ENCODE measurements around the gene SCFD1.
"Not testable (repeated sequence)": the region's sequence is repeated elsewhere in the genome, so short reads cannot be mapped to it uniquely, and the experiment has no call there.

Gene SCFD1

GRCh38 chr14:30597504-30597903 lies 24.6 kb upstream of the SCFD1 start:
- DNase-seq (ENCODE audit: insufficient read length, low spot score) (no peak), FAIRE-seq (no peak)
- TF ChIP-seq POLR2A (IDR thresholded peaks at IDR 0.05; ENCODE audit: low read depth, low read length), result no peak

GRCh38 chr14:30600922-30601918 lies 20.9 kb upstream of the SCFD1 start:
- DNase-seq (ENCODE audit: insufficient read length, low spot score) (no peak), FAIRE-seq (no peak)
- no peak for TF ChIP-seq POLR2A (IDR thresholded peaks at IDR 0.05; ENCODE audit: low read depth, low read length)

- DNase-seq (ENCODE audit: insufficient read length, low spot score) (no peak), FAIRE-seq (no peak)
- TF ChIP-seq POLR2A (IDR thresholded peaks at IDR 0.05; ENCODE audit: low read depth, low read length), result no peak
Measured at GRCh38 chr14:30603402-30603801, 18.7 kb upstream of the SCFD1 start.

- FAIRE-seq; DNase-seq (ENCODE audit: insufficient read length, low spot score): not testable (repeated sequence)
Measured at GRCh38 chr14:30604696-30605095, 17.4 kb upstream of the SCFD1 start.

- TF ChIP-seq POLR2A (IDR thresholded peaks at IDR 0.05; ENCODE audit: low read depth, low read length), result no peak
- FAIRE-seq (no peak), DNase-seq (ENCODE audit: insufficient read length, low spot score) (no peak)
Measured at GRCh38 chr14:30607156-30607780, 14.9 kb upstream of the SCFD1 start.

- DNase-seq (ENCODE audit: insufficient read length, low spot score) (no peak), FAIRE-seq (peak; percentile 66)
Measured at GRCh38 chr14:30608533-30609006, 13.5 kb upstream of the SCFD1 start.

GRCh38 chr14:30610787-30611343 lies 11.3 kb upstream of the SCFD1 start:
- peak; percentile 48 for FAIRE-seq
- DNase-seq (ENCODE audit: insufficient read length, low spot score), result no peak

More at GRCh38 chr14:30608533-30609006, 13.5 kb upstream of the SCFD1 start:
- no peak for TF ChIP-seq POLR2A (IDR thresholded peaks at IDR 0.05; ENCODE audit: low read depth, low read length)

GRCh38 chr14:30614155-30614554 lies 8.0 kb upstream of the SCFD1 start:
- no peak for FAIRE-seq
- DNase-seq (ENCODE audit: insufficient read length, low spot score), result no peak
- TF ChIP-seq POLR2A (IDR thresholded peaks at IDR 0.05; ENCODE audit: low read depth, low read length), result no peak

More at GRCh38 chr14:30610787-30611343, 11.3 kb upstream of the SCFD1 start:
- no peak for TF ChIP-seq POLR2A (IDR thresholded peaks at IDR 0.05; ENCODE audit: low read depth, low read length)

- TF ChIP-seq POLR2A (IDR thresholded peaks at IDR 0.05; ENCODE audit: low read depth, low read length), result no peak
- peak; percentile 64 for FAIRE-seq
- DNase-seq (ENCODE audit: insufficient read length, low spot score), result peak; percentile 2
Measured at GRCh38 chr14:30620178-30620577, 1.9 kb upstream of the SCFD1 start.

GRCh38 chr14:30621354-30621939 lies 672 bp upstream of the SCFD1 start:
- DNase-seq (ENCODE audit: insufficient read length, low spot score), result no peak
- TF ChIP-seq POLR2A (IDR thresholded peaks at IDR 0.05; ENCODE audit: low read depth, low read length), result no peak
- no peak for FAIRE-seq

GRCh38 chr14:30623412-30624131 lies 1.5 kb downstream of the SCFD1 start:
- FAIRE-seq, result no peak
- DNase-seq (ENCODE audit: insufficient read length, low spot score), result no peak
- TF ChIP-seq POLR2A (IDR thresholded peaks at IDR 0.05; ENCODE audit: low read depth, low read length), result no peak

GRCh38 chr14:30624132-30624423 lies 2.0 kb downstream of the SCFD1 start:
- no peak for FAIRE-seq
- TF ChIP-seq POLR2A (IDR thresholded peaks at IDR 0.05; ENCODE audit: low read depth, low read length), result no peak
- no peak for DNase-seq (ENCODE audit: insufficient read length, low spot score)

GRCh38 chr14:30625533-30625932 lies 3.4 kb downstream of the SCFD1 start:
- no peak for FAIRE-seq
- DNase-seq (ENCODE audit: insufficient read length, low spot score), result no peak
- no peak for TF ChIP-seq POLR2A (IDR thresholded peaks at IDR 0.05; ENCODE audit: low read depth, low read length)

GRCh38 chr14:30629432-30629831 lies 7.3 kb downstream of the SCFD1 start:
- DNase-seq (ENCODE audit: insufficient read length, low spot score); FAIRE-seq: not testable (repeated sequence)

All from H54 (cell line).